Measurements from ENCODE around the gene TBX1.

GRCh38 chr22:19800761-19801244 lies 40.2 kb downstream of the TBX1 start:
- no peak for TF ChIP-seq CTCF (IDR thresholded peaks at IDR 0.05; ENCODE audit: borderline replicate concordance, extremely low read depth, low read length, poor library complexity, severe bottlenecking)
- TF ChIP-seq EZH2 (IDR thresholded peaks at IDR 0.05; ENCODE audit: borderline replicate concordance, low read depth, low read length, severe bottlenecking): no peak

Data from DND-41 (cell line).